ENCODE measurements around the gene ADAM10.

DNA sequence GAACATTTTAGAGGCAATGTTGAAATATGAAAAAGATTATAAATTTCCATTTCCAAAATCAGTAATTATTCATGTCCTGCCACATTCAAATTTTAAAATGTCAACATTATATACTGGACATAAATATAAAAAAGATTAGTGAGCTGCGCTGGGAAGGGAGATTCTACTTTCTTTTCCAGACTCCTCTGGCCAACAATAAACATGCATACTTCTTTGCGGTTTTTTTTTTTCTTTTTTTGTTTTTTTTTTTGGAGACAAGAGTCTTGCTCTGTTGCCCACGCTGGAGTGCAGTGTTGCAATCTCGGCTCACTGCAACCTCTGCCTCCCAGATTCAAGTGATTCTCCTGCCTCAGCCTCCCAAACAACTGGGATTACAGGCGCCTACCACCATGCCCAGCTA is 105.5 kb downstream of the ADAM10 start:
- TF ChIP-seq ATF3 (CRISPR knock-in tag; conservative IDR thresholded peaks at IDR 0.05) (no peak), USF1 (CRISPR knock-in tag; IDR thresholded peaks at IDR 0.05) (no peak), NR1H2 (CRISPR knock-in tag; IDR thresholded peaks at IDR 0.05) (no peak), IRF2 (CRISPR knock-in tag; IDR thresholded peaks at IDR 0.05; ENCODE audit: borderline replicate concordance, low read depth) (no peak), CREB1 (CRISPR knock-in tag; IDR thresholded peaks at IDR 0.05) (no peak), NR2C2 (CRISPR knock-in tag; IDR thresholded peaks at IDR 0.05) (no peak), ATF1 (CRISPR knock-in tag; IDR thresholded peaks at IDR 0.05) (no peak), ARID4B (CRISPR knock-in tag; IDR thresholded peaks at IDR 0.05; ENCODE audit: borderline replicate concordance) (no peak), CREM (CRISPR knock-in tag; IDR thresholded peaks at IDR 0.05) (no peak)
- TF ChIP-seq, protein P1, sequence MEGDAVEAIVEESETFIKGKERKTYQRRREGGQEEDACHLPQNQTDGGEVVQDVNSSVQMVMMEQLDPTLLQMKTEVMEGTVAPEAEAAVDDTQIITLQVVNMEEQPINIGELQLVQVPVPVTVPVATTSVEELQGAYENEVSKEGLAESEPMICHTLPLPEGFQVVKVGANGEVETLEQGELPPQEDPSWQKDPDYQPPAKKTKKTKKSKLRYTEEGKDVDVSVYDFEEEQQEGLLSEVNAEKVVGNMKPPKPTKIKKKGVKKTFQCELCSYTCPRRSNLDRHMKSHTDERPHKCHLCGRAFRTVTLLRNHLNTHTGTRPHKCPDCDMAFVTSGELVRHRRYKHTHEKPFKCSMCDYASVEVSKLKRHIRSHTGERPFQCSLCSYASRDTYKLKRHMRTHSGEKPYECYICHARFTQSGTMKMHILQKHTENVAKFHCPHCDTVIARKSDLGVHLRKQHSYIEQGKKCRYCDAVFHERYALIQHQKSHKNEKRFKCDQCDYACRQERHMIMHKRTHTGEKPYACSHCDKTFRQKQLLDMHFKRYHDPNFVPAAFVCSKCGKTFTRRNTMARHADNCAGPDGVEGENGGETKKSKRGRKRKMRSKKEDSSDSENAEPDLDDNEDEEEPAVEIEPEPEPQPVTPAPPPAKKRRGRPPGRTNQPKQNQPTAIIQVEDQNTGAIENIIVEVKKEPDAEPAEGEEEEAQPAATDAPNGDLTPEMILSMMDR (IDR thresholded peaks at IDR 0.05): no peak
- TF ChIP-seq, protein P2, sequence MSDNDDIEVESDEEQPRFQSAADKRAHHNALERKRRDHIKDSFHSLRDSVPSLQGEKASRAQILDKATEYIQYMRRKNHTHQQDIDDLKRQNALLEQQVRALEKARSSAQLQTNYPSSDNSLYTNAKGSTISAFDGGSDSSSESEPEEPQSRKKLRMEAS (CRISPR knock-in tag; IDR thresholded peaks at IDR 0.05): no peak
